NCI-H1417 (cell line): ENCODE measurements around the gene RNLS.
A peak's percentile ranks its signal among the peaks of the same experiment; 100 is the strongest.
"Not testable (repeated sequence)": the region's sequence is repeated elsewhere in the genome, so short reads cannot be mapped to it uniquely, and the experiment has no call there.

Experiments
- DNase-seq, 3 experiments: peaks; one replicate each; lab custom pipeline; 2025; lab: John Stamatoyannopoulos, UW

Gene RNLS

GRCh38 chr10:88388324-88388723 lies 194.8 kb downstream of the RNLS start:
- DNase-seq = no peak

GRCh38 chr10:88386821-88387773 lies 196.0 kb downstream of the RNLS start:
- peak in 1 of 3 experiments; percentile 10 for DNase-seq

DNA sequence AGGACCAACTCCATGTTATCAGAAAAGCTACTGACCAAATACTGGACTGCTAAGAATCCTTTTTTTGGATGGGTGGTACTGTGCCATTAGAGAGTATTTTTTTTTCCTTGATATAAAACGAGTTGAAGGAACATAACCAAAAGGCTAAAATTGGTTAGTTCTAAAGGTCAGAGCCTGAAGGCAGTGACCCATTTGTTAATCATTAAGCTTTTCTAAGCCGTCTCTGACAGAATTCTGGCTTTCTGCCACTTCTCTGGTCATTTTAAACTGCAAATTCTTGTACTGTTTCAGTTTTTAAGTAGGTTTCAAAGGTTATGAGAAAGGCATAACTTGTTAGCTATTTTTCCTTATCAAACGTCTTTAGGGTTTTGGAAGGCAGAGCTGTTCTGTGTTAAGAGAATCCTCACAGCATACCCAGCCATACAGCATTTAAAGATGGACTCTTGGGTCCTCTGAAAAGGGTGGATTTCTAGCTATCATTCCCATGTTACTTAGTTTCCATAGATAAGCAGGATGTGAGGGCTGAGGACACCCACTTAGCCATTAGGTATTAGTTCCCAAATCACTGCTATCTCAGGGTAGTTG lies 196.8 kb downstream of the RNLS start:
- DNase-seq = no peak

DNA sequence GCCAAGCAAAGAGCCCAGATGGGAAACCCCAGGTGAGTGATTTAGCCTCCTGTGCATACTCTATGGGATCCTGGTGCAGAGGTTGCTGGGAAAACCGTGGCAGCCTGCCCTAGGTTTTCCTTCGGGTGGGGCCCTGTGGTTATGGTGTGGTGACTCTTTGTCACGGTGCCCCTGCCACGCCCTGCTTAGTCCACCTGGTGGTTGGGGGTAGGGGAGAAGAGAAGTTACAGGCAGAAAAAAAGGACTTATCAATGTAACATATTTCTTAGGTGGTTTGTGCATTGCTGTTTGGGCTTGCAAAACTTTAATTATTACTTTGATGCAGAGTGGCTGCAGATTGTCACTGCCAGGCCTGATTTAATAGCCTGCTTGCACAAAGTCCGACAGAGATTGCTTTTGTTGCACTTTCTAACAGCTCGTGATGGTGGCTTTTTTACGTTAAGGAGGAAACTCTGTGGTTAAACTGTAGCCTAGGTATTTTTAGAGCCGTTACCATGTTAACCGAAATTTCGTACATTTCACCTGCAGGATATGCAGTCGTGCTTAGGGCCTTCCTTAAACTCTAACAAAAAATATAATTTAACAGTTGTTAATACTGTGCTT lies 197.4 kb downstream of the RNLS start:
- peak; percentile 14 to 79 (median 15) for DNase-seq

DNA sequence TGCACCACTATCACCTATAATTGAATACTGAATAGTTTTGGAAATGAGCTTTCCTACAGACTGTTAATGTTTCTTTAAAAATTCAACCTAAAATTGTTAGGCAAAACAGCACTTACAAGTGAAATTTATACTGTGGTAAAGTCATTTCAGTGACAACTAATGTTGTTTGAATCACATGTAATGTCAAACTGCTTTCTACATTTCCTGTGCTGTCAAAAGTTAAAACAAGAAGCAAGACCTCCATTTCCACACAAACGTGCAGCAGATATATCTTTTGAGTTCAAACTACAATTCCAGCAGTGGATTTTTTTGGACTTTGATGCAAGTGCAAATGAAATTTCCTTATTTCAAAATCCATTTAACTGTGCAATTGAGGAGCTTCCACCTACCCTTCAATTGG lies 199.8 kb downstream of the RNLS start:
- DNase-seq = no peak

DNA sequence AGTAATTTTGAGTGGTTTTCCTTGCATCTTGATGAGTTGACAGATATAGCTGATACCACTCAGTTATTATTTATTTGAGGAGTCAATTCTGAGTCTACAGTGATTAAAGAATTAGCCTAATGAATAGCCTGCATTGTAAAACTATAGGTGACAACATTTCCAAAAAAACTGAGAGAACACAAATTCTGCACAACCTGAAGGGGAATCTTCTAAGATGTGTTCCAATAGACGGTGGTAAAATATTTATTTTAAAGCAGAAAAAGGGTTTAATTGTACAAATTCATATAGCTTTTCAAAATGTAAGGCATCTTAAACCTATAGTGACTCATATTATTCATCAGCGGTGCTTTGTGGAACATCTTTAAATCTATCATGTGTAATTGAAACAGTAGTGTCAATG lies 200.4 kb downstream of the RNLS start:
- no peak for DNase-seq

GRCh38 chr10:88379575-88379974 lies 203.5 kb downstream of the RNLS start:
- DNase-seq = no peak

- no peak for DNase-seq
Observed at GRCh38 chr10:88377510-88377909, 205.6 kb downstream of the RNLS start.

GRCh38 chr10:88374392-88375175 lies 208.5 kb downstream of the RNLS start:
- no peak for DNase-seq

DNA sequence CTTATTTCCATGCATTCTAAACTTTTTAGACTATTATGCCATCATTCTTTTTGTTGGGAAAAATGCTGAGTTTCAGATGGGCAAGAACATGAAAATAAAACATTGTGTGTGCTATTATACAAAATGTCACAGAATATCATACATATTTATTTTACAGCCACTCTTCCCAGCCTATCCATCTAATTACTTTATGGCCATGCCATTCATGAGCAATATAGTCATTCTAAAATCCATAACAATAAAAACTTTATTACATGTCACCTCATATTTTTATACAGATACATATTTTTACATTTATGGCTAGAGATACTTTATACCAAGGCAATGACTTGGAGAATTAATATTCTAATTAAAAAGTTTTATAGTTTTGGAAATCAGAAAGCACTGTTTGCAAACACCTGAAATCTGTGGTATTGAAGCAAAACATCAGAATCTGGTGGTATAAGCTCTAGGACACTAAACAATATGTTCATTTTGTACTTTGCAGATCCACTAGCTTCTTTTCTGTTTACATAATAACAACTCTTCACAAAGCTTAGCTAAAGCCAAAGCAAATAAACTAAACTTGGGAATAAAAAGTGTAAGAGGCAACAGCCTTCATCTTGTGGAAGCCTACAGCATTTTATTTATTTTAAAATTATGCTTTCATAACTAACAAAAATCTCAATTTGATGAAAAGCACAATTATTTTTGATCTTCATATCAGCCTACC lies 210.1 kb downstream of the RNLS start:
- DNase-seq = no peak

- no peak for DNase-seq
Observed at GRCh38 chr10:88372051-88372715, 210.9 kb downstream of the RNLS start.

GRCh38 chr10:88370713-88371112 lies 212.4 kb downstream of the RNLS start:
- no peak for DNase-seq

DNA sequence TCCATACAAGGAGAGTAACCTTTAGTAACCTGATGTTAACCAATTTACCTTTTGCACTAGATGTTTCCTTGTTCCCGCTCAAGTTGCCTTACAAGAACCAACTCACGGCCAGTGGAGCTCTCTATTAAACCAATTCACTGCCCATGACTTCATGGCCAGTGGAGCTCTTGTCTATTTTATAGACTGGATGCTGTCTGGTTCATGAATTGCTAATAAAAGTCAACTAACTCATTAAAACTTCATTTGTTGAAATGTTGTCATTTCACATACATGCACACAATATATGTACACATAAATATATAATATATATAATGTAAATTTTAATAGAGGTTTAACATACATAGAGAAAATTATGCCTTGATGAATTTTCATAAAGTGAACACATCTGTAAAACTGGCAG lies 216.3 kb downstream of the RNLS start:
- no peak for DNase-seq

DNA sequence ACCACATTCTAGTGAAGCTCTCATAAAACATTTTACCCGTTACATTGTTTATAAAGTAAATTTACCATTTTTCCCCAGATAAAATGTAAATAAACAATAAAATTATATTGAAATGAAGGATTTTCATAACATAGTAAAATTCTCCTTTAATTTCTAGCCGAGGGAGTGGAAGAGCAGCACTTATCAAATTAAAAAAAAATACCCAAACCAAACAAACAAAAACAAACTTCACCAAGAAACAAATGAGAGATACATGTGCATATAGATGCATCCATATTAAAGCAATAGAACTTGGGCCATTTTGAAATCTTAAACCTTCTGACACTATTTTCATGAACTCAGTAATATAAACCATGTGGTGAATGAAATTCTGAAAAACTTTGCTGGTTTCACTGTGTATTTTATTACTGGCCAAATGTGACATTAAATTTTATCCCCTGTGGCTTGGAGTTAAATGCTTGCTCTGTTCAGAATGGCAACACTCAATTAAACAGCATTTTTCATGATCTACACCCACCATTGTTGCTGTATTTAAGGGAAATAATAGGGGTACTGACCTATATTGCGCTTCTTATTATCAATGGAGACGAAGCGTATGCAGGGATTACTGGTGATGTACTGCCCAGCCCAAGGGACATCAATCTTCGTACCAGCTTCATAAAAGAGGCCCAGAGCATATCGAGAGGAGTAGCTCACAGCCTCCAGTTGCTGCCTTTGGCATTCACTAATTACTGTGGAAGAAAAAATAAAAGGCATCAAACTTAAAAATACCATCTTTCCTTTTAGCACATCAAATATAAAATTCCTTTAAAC lies 220.9 kb downstream of the RNLS start:
- DNase-seq = no peak

DNA sequence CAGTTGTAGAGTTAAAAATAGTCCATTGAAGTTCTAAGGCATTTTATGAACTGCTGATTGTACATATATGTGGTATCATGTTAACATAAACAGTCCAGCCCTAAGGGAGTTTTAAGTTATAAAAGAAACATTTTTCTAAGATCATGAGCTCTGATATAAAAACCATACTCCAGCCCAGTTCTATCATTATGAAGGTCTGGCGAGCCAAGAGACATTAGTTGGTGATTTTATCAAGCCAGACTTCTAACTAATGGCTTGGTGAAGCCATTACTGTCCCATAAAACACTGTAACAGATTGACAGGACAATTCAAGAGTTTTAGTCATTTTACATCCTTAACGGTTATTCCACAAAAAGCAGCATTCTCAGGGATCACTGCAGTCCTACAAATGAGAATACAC lies 221.6 kb downstream of the RNLS start:
- no peak for DNase-seq

GRCh38 chr10:88355750-88356149 lies 227.4 kb downstream of the RNLS start:
- DNase-seq = not testable (repeated sequence)

DNA sequence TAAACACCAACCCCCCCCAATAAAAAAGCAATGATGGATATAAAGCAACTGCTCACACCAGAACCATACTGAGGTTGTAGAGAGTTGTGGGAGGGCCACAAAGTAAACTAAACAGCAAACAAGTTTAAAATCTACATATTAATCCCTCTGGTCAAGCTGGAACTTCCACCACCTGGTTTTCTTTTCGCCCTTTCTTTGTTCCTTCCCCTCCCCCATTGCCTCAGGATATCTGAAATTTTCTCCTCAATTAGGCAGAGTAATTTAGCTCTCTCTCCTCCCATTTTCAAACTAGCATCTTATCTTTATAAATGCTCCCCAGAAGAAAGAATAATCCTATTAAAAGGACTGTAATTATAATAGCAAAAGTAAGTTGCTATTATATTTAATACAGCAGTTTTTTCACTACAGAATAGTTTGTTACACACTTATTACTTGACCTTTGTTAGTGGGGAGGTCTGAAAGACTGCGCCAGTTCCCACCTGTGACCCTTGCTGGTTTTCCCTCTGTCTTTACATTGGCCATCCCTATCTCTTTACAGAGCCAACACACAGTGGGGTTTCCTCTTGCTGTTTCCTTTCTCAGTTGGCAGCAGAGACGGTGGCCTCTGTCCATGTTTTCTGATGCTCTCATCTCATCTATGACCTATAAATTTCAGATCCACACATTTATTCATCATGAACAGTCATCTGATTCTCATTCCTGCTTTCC lies 235.4 kb downstream of the RNLS start:
- peak in 2 of 3 experiments; percentile 48 to 81 for DNase-seq

DNA sequence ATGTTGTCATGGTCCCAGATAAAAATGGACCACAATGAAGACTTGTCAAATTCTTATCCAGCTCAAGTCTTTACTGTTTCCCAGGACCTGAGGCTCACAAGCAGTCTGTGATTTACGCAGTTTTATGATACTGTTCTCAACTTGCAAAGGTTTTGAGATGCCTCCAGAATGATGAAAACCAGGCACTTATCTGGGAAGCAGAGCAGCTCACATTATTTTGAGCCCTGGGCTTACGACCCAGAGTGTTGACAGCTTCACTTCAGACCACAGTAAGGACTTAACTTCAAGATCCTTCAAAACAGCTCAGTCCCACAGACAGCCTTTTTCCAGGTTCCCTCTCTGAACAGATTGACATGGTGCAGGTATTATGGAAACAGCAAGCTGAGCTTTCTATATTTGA lies 236.1 kb downstream of the RNLS start:
- DNase-seq = no peak
